Activated CD4-positive, alpha-beta memory T cell treated with anti-CD3 and anti-CD28 coated beads for 36 hours (primary cell): ENCODE measurements around the gene CPNE4. TPM values are rescaled to one million over a fixed set of nuclear protein-coding genes. Genes with fewer than 3 reads are reported as not detected.
A peak's percentile ranks its signal among the peaks of the same experiment; 100 is the strongest.
"Not testable (repeated sequence)": the region's sequence is repeated elsewhere in the genome, so short reads cannot be mapped to it uniquely, and the experiment has no call there.

Experiments
- CTCF ChIA-PET: fragments of 350-600 bp; sonication (Branson Sonifier 250); formaldehyde crosslinking; loops from one replicate; lab custom pipeline; 2021; ENCODE audit warnings: antibody characterized with exemption, inconsistent platforms; lab: Charles Lee
- POLR2A ChIA-PET: fragments of 350-600 bp; sonication (Branson Sonifier 250); formaldehyde crosslinking; loops from one replicate; lab custom pipeline; 2021; ENCODE audit warnings: antibody characterized with exemption; lab: Charles Lee
- DNase-seq: peaks from one replicate; pipeline ENCODE4 v3.0.0-alpha.2; 2020
- H3K27ac Mint-ChIP-seq: one replicate; pipeline ENCODE4 v1.8.0; 2021; ENCODE audit warnings: mixed read lengths
- H3K27me3 Mint-ChIP-seq: one replicate; pipeline ENCODE4 v1.8.0; 2021; ENCODE audit warnings: mixed read lengths
- H3K36me3 Mint-ChIP-seq: one replicate; pipeline ENCODE4 v1.8.0; 2021; ENCODE audit warnings: mixed read lengths
- H3K4me1 Mint-ChIP-seq: one replicate; pipeline ENCODE4 v1.8.0; 2021; ENCODE audit warnings: low read depth, mixed read lengths
- H3K4me3 Mint-ChIP-seq: one replicate; pipeline ENCODE4 v1.8.0; 2021; ENCODE audit warnings: mild to moderate bottlenecking, mixed read lengths
- H3K9me3 Mint-ChIP-seq: one replicate; pipeline ENCODE4 v1.8.0; 2021; ENCODE audit warnings: mixed read lengths
- intact Hi-C: fragments of 100-400 bp; cut with micrococcal nuclease; formaldehyde crosslinking; loops from one replicate; pipeline ENCODE4 v1.15.1; 2023
- total RNA-seq, 2 experiments: library from RNA; stranded (reverse); gene quantifications; one replicate each; pipeline ENCODE4 v1.2.3, GENCODE V29; 2021

CPNE4 gene
- total RNA-seq, 2 experiments from 2014 or later = not detected

- Mint-ChIP-seq H3K36me3 (no peaks in the 10 kb centered on the region), H3K4me3 (no peak overlapping the region), H3K9me3 (no peaks in the 10 kb centered on the region), H3K27me3 (peaks cover 31% of the 10 kb centered on the region), H3K4me1 (no peaks in the 10 kb centered on the region), H3K27ac (no peak overlapping the region)
- no peak for DNase-seq
- intact Hi-C loops = no loop called here
- CTCF ChIA-PET = interaction anchor here (0.7 kb wide), 1 partner anchor 266 kb away, joined by 3 read pairs; no protein-coding TSS in a partner anchor
- POLR2A ChIA-PET = interaction anchor here (0.6 kb wide), 1 partner anchor 425 kb away, joined by 3 read pairs; no protein-coding TSS in a partner anchor
Observed at GRCh38 chr3:131530388-131530787, 504.4 kb downstream of the CPNE4 start.

- ChIA-PET CTCF (interaction anchor here (0.6 kb wide), 1 partner anchor 948 kb away, joined by 3 read pairs; no protein-coding TSS in a partner anchor), POLR2A (no interaction called here)
- intact Hi-C loops = no loop called here
- no peak overlapping the region for H3K4me3 Mint-ChIP-seq
- H3K36me3 Mint-ChIP-seq = no peaks in the 10 kb centered on the region
- peak; percentile 28 for DNase-seq
- H3K27me3 Mint-ChIP-seq = peaks cover 26% of the 10 kb centered on the region
- no peak overlapping the region for H3K27ac Mint-ChIP-seq
- H3K4me1 Mint-ChIP-seq = no peaks in the 10 kb centered on the region
- H3K9me3 Mint-ChIP-seq = no peaks in the 10 kb centered on the region
Observed at GRCh38 chr3:131526801-131527347, 507.9 kb downstream of the CPNE4 start.

GRCh38 chr3:131518680-131519079 lies 516.1 kb downstream of the CPNE4 start:
- H3K27me3 Mint-ChIP-seq = peaks cover 8% of the 10 kb centered on the region
- H3K4me3 Mint-ChIP-seq = no peak overlapping the region
- H3K4me1 Mint-ChIP-seq = no peaks in the 10 kb centered on the region
- intact Hi-C loops = no loop called here
- DNase-seq = no peak
- CTCF ChIA-PET = no interaction called here
- POLR2A ChIA-PET = no interaction called here
- no peaks in the 10 kb centered on the region for H3K36me3 Mint-ChIP-seq
- no peak overlapping the region for H3K27ac Mint-ChIP-seq
- peaks cover 2% of the 10 kb centered on the region for H3K9me3 Mint-ChIP-seq

GRCh38 chr3:131505421-131505820 lies 529.4 kb downstream of the CPNE4 start:
- H3K4me1 Mint-ChIP-seq = peaks cover 24% of the 10 kb centered on the region
- H3K27ac Mint-ChIP-seq = no peak overlapping the region
- H3K4me3 Mint-ChIP-seq = no peak overlapping the region
- no peak for DNase-seq
- ChIA-PET POLR2A (no interaction called here), CTCF (interaction anchor here (0.6 kb wide), 1 partner anchor 510 kb away, joined by 3 read pairs; no protein-coding TSS in a partner anchor)
- peaks cover 9% of the 10 kb centered on the region for H3K36me3 Mint-ChIP-seq
- H3K9me3 Mint-ChIP-seq = no peaks in the 10 kb centered on the region
- intact Hi-C loops = no loop called here
- H3K27me3 Mint-ChIP-seq = no peaks in the 10 kb centered on the region

GRCh38 chr3:131503320-131503635 lies 531.5 kb downstream of the CPNE4 start:
- ChIA-PET CTCF (no interaction called here), POLR2A (no interaction called here)
- Mint-ChIP-seq H3K4me1 (peaks cover 32% of the 10 kb centered on the region), H3K27ac (no peak overlapping the region), H3K9me3 (no peaks in the 10 kb centered on the region), H3K27me3 (no peaks in the 10 kb centered on the region), H3K4me3 (peak overlapping the region; percentile 99), H3K36me3 (peaks cover 23% of the 10 kb centered on the region)
- no peak for DNase-seq
- intact Hi-C loops = loop anchor here (2.0 to 5.0 kb wide), 3 partner anchors 476 to 756 kb away; partner anchors contain the start of genes ASTE1, ATP2C1, NEK11 and PIK3R4

- H3K27me3 Mint-ChIP-seq = no peaks in the 10 kb centered on the region
Observed at GRCh38 chr3:131502530-131503319, 532.1 kb downstream of the CPNE4 start, which contains the start of gene MRPL3. Gene MRPL3 (minus strand): TSS chr3:131502971. CDS start chr3:131502821, 150 bp downstream.

GRCh38 chr3:131501949-131502348 lies 532.9 kb downstream of the CPNE4 start:
- Mint-ChIP-seq H3K4me3 (peak overlapping the region; percentile 99), H3K27ac (peak overlapping the region; percentile 90), H3K4me1 (peaks cover 33% of the 10 kb centered on the region), H3K36me3 (peaks cover 33% of the 10 kb centered on the region), H3K9me3 (no peaks in the 10 kb centered on the region), H3K27me3 (no peaks in the 10 kb centered on the region)
- ChIA-PET POLR2A (interaction anchor here (1.2 kb wide), 1 partner anchor 31 kb away, joined by 3 read pairs; no protein-coding TSS in a partner anchor), CTCF (no interaction called here)
- no peak for DNase-seq
- intact Hi-C loops = loop anchor here (1.0 to 5.0 kb wide), 5 partner anchors 11 to 755 kb away; partner anchors contain the start of genes ASTE1, ATP2C1, NEK11 and NUDT16

More at GRCh38 chr3:131502530-131503319, 532.1 kb downstream of the CPNE4 start, which contains the start of gene MRPL3:
- peaks cover 32% of the 10 kb centered on the region for H3K4me1 Mint-ChIP-seq
- ChIA-PET CTCF (no interaction called here), POLR2A (no interaction called here)
- peak; percentile 91 for DNase-seq
- peak within 1 kb of the TSS; percentile 99 for H3K4me3 Mint-ChIP-seq
- H3K27ac Mint-ChIP-seq = peak within 1 kb of the TSS; percentile 90
- intact Hi-C loops = loop anchor here (1.0 to 5.0 kb wide), 5 partner anchors 11 to 756 kb away; partner anchors contain the start of genes ASTE1, ATP2C1, NEK11 and NUDT16
- H3K9me3 Mint-ChIP-seq = no peaks in the 10 kb centered on the region
- H3K36me3 Mint-ChIP-seq = peaks cover 27% of the 10 kb centered on the region

GRCh38 chr3:131494706-131495105 lies 540.1 kb downstream of the CPNE4 start:
- ChIA-PET POLR2A (no interaction called here), CTCF (no interaction called here)
- Mint-ChIP-seq H3K9me3 (no peaks in the 10 kb centered on the region), H3K27me3 (no peaks in the 10 kb centered on the region), H3K4me3 (no peak overlapping the region), H3K27ac (no peak overlapping the region), H3K4me1 (peaks cover 24% of the 10 kb centered on the region), H3K36me3 (peaks cover 46% of the 10 kb centered on the region)
- intact Hi-C loops = no loop called here
- no peak for DNase-seq

- CTCF ChIA-PET = no interaction called here
- Mint-ChIP-seq H3K4me1 (peaks cover 25% of the 10 kb centered on the region), H3K9me3 (no peaks in the 10 kb centered on the region), H3K4me3 (no peak overlapping the region), H3K27ac (no peak overlapping the region), H3K27me3 (no peaks in the 10 kb centered on the region), H3K36me3 (peaks cover 40% of the 10 kb centered on the region)
- POLR2A ChIA-PET = no interaction called here
- no peak for DNase-seq
- intact Hi-C loops = loop anchor here (1.0 kb wide), 1 partner anchor 11 kb away; the partner anchor contains the start of gene MRPL3
Observed at GRCh38 chr3:131491775-131492174, 543.0 kb downstream of the CPNE4 start.

- intact Hi-C loops = loop anchor here (1.0 kb wide), 1 partner anchor 11 kb away; the partner anchor contains the start of gene MRPL3
- H3K27me3 Mint-ChIP-seq = no peaks in the 10 kb centered on the region
- ChIA-PET CTCF (interaction anchor here (1.0 kb wide), 1 partner anchor 454 kb away, joined by 4 read pairs; no protein-coding TSS in a partner anchor), POLR2A (no interaction called here)
- H3K36me3 Mint-ChIP-seq = peaks cover 39% of the 10 kb centered on the region
- DNase-seq = no peak
- H3K27ac Mint-ChIP-seq = no peak overlapping the region
- H3K4me1 Mint-ChIP-seq = peaks cover 25% of the 10 kb centered on the region
- H3K4me3 Mint-ChIP-seq = no peak overlapping the region
- H3K9me3 Mint-ChIP-seq = no peaks in the 10 kb centered on the region
Observed at GRCh38 chr3:131491084-131491483, 543.7 kb downstream of the CPNE4 start.

GRCh38 chr3:131486545-131486944 lies 548.3 kb downstream of the CPNE4 start:
- intact Hi-C loops, H3K9me3 Mint-ChIP-seq, CTCF ChIA-PET, DNase-seq, H3K27me3 Mint-ChIP-seq, POLR2A ChIA-PET, H3K4me3 Mint-ChIP-seq: not testable (repeated sequence)
- H3K4me1 Mint-ChIP-seq = peaks cover 23% of the 10 kb centered on the region
- peaks cover 30% of the 10 kb centered on the region for H3K36me3 Mint-ChIP-seq
- H3K27ac Mint-ChIP-seq = peak overlapping the region; percentile 13

- no peaks in the 10 kb centered on the region for H3K27me3 Mint-ChIP-seq
- ChIA-PET CTCF (no interaction called here), POLR2A (interaction anchor here (0.7 kb wide), 1 partner anchor 8 kb away, joined by 3 read pairs; no protein-coding TSS in a partner anchor)
- H3K4me1 Mint-ChIP-seq = peaks cover 23% of the 10 kb centered on the region
- intact Hi-C loops = no loop called here
- H3K9me3 Mint-ChIP-seq = no peaks in the 10 kb centered on the region
- peaks cover 30% of the 10 kb centered on the region for H3K36me3 Mint-ChIP-seq
- H3K27ac Mint-ChIP-seq = no peak overlapping the region
- H3K4me3 Mint-ChIP-seq = no peak overlapping the region
- DNase-seq = no peak
Observed at GRCh38 chr3:131485119-131485518, 549.7 kb downstream of the CPNE4 start.
